ENCODE measurements around the gene EGF.

Gene EGF

GRCh38 chr4:109976189-109976588 is 63.5 kb downstream of the EGF start:
- Histone ChIP-seq H3K9me2 (replicated peaks; ENCODE audit: insufficient read depth, low read length) (no peaks in the 10 kb centered on the region), H3F3A (ENCODE audit: insufficient read depth) (no peaks in the 10 kb centered on the region), H3K36me3 (ENCODE audit: low read length) (no peaks in the 10 kb centered on the region), H3K4me3 (ENCODE audit: insufficient read depth, low read length, poor library complexity, severe bottlenecking) (no peak overlapping the region), H3K9me3 (ENCODE audit: insufficient read depth, low read length) (no peaks in the 10 kb centered on the region), H3K9ac (ENCODE audit: low read length) (no peak overlapping the region), H4K20me1 (ENCODE audit: low read depth, low read length) (no peaks in the 10 kb centered on the region), H3K4me2 (ENCODE audit: low read depth, low read length, poor library complexity, severe bottlenecking) (no peak overlapping the region), H3K79me2 (ENCODE audit: insufficient read depth, low read length) (no peaks in the 10 kb centered on the region), H3K27ac (ENCODE audit: low read depth, low read length) (no peak overlapping the region), H3K27me3 (ENCODE audit: low read length) (no peaks in the 10 kb centered on the region), H2AFZ (ENCODE audit: low read depth, low read length, severe bottlenecking) (no peak overlapping the region)
- no peak for TF ChIP-seq CTCF (IDR thresholded peaks at IDR 0.05; ENCODE audit: insufficient read depth, low read length, poor library complexity, severe bottlenecking)
- no peak for TF ChIP-seq EZH2phosphoT487 (conservative IDR thresholded peaks at IDR 0.05; ENCODE audit: low read length)

GRCh38 chr4:109977854-109978501 is 65.3 kb downstream of the EGF start:
- H3K4me3 ChIP-seq (ENCODE audit: insufficient read depth, low read length, poor library complexity, severe bottlenecking), result no peak overlapping the region
- H3K9me2 ChIP-seq (replicated peaks; ENCODE audit: insufficient read depth, low read length), result no peaks in the 10 kb centered on the region
- no peaks in the 10 kb centered on the region for H3K27me3 ChIP-seq (ENCODE audit: low read length)
- H4K20me1 ChIP-seq (ENCODE audit: low read depth, low read length), result no peaks in the 10 kb centered on the region
- no peak overlapping the region for H3K9ac ChIP-seq (ENCODE audit: low read length)
- no peaks in the 10 kb centered on the region for H3K9me3 ChIP-seq (ENCODE audit: insufficient read depth, low read length)
- H3K36me3 ChIP-seq (ENCODE audit: low read length), result no peaks in the 10 kb centered on the region
- no peak overlapping the region for H2AFZ ChIP-seq (ENCODE audit: low read depth, low read length, severe bottlenecking)
- H3K4me2 ChIP-seq (ENCODE audit: low read depth, low read length, poor library complexity, severe bottlenecking), result no peak overlapping the region
- no peaks in the 10 kb centered on the region for H3K79me2 ChIP-seq (ENCODE audit: insufficient read depth, low read length)
- no peak for TF ChIP-seq CTCF (IDR thresholded peaks at IDR 0.05; ENCODE audit: insufficient read depth, low read length, poor library complexity, severe bottlenecking)
- no peak for TF ChIP-seq EZH2phosphoT487 (conservative IDR thresholded peaks at IDR 0.05; ENCODE audit: low read length)
- H3F3A ChIP-seq (ENCODE audit: insufficient read depth), result no peaks in the 10 kb centered on the region
- H3K27ac ChIP-seq (ENCODE audit: low read depth, low read length), result no peak overlapping the region

- Histone ChIP-seq H3K36me3 (ENCODE audit: low read length) (no peaks in the 10 kb centered on the region), H3K4me3 (ENCODE audit: insufficient read depth, low read length, poor library complexity, severe bottlenecking) (no peak overlapping the region), H3K9me2 (replicated peaks; ENCODE audit: insufficient read depth, low read length) (no peaks in the 10 kb centered on the region), H3K27ac (ENCODE audit: low read depth, low read length) (no peak overlapping the region), H3F3A (ENCODE audit: insufficient read depth) (no peaks in the 10 kb centered on the region), H3K9ac (ENCODE audit: low read length) (no peak overlapping the region), H4K20me1 (ENCODE audit: low read depth, low read length) (no peaks in the 10 kb centered on the region), H3K4me2 (ENCODE audit: low read depth, low read length, poor library complexity, severe bottlenecking) (no peak overlapping the region), H3K79me2 (ENCODE audit: insufficient read depth, low read length) (no peaks in the 10 kb centered on the region), H2AFZ (ENCODE audit: low read depth, low read length, severe bottlenecking) (no peak overlapping the region), H3K9me3 (ENCODE audit: insufficient read depth, low read length) (no peaks in the 10 kb centered on the region), H3K27me3 (ENCODE audit: low read length) (no peaks in the 10 kb centered on the region)
- no peak for TF ChIP-seq CTCF (IDR thresholded peaks at IDR 0.05; ENCODE audit: insufficient read depth, low read length, poor library complexity, severe bottlenecking)
Measured at GRCh38 chr4:109978704-109979454, 66.2 kb downstream of the EGF start.

Data from SU-DHL-6 (cell line).